Heart right ventricle (tissue), 16 donors: ENCODE measurements around the gene ANAPC16. TPM values are rescaled to one million over a fixed set of nuclear protein-coding genes. Genes with fewer than 3 reads are reported as not detected.

Source experiments
- ATAC-seq, 8 donors: fragments of 200-7000 bp; cut with Tn5 transposase; one replicate each; pipeline ENCODE4 v1.9.1; 2020; ENCODE audit warnings: mild to moderate bottlenecking in 8 of 8, moderate library complexity in 8 of 8, moderate number of reproducible peaks in 1 of 8
- DNase-seq, 2 donors: peaks; one replicate each; pipeline ENCODE4 v3.0.0-alpha.2; 2020
- H3K27ac ChIP-seq, 10 donors: fragments of 200-600 bp; sonication (generic) in 2 of 10; one replicate each; pipeline versions ENCODE4 v1.5.0 to v1.8.0; 2020 to 2022; ENCODE audit warnings: mild to moderate bottlenecking in 3 of 10
- H3K27me3 ChIP-seq, 7 donors: fragments of 200-600 bp; one replicate each; pipeline ENCODE4 v1.8.0; 2021 to 2022; ENCODE audit warnings: mild to moderate bottlenecking in 2 of 7
- H3K36me3 ChIP-seq, 9 donors: fragments of 200-600 bp; sonication (generic) in 1 of 9; one replicate each; pipeline versions ENCODE4 v1.5.0 to v1.8.0; 2020 to 2022; ENCODE audit warnings: mild to moderate bottlenecking in 2 of 9
- H3K4me1 ChIP-seq, 9 donors: fragments of 200-600 bp; sonication (generic) in 1 of 9; one replicate each; pipeline versions ENCODE4 v1.5.0 to v1.8.0; 2020 to 2022; ENCODE audit warnings: mild to moderate bottlenecking in 4 of 9
- H3K4me3 ChIP-seq, 10 donors: fragments of 200-600 bp; sonication (generic) in 2 of 10; one replicate each; pipeline versions ENCODE4 v1.5.0 to v1.8.0; 2020 to 2022; ENCODE audit warnings: mild to moderate bottlenecking in 7 of 10, moderate library complexity in 2 of 10
- H3K9me3 ChIP-seq, 11 donors: fragments of 200-600 bp in 10 of 11; sonication (generic) in 2 of 11; one replicate each; pipeline versions ENCODE4 v1.5.0 to v1.8.0; 2013 to 2022; ENCODE audit warnings: mild to moderate bottlenecking in 2 of 11, control low read depth in 1 of 11, moderate library complexity in 1 of 11
- WGBS, 2 donors: extraction: QIAGEN DNeasy Blood & Tissue Kit; methylation state at CpG; one replicate each; pipeline ENCODE4 v1.1.7; 2013; ENCODE audit warnings: inconsistent platforms in 1 of 2; 5-methylcytosine and 5-hydroxymethylcytosine counted together
- intact Hi-C, 10 donors: fragments of 100-400 bp; cut with DNase I; formaldehyde crosslinking; loops; one replicate each; pipeline versions ENCODE4 v1.11.1 to v1.14.2; 2022
- long read RNA-seq, 3 donors: library from polyadenylated mRNA; unstranded; transcript quantifications; one replicate each; pipeline ENCODE4 v2.0.0, GENCODE V29; 2020 to 2021
- polyA plus RNA-seq, 2 donors: library from polyadenylated mRNA; stranded (reverse); fragments of 200-250 nt; gene quantifications; one replicate each; pipeline ENCODE4 v1.2.3, GENCODE V29; 2013
- total RNA-seq, 10 donors: library from RNA; stranded (reverse); fragmentation: NEBNext Ultra II Directional in 3 of 10; extraction: Animal tissue kit (Norgen Biotek cat#: 25700) in 3 of 10; gene quantifications; one replicate each; pipeline versions ENCODE4 v1.2.1 to v1.2.4, GENCODE V29; 2021 to 2023
- TF ChIP-seq, protein P1 (sequence below), 9 donors: fragments of 200-600 bp; sonication (generic) in 2 of 9; IDR thresholded peaks; one replicate each; pipeline versions ENCODE4 v1.5.0 to v1.8.0; 2021 to 2022; ENCODE audit warnings: antibody characterized with exemption in 9 of 9, mild to moderate bottlenecking in 5 of 9, moderate library complexity in 1 of 9
- donor health status: Arrhythmogenic right ventricular cardiomyopathy.
- donor health status: ischemic (EF 13 %, LVEDD 7.1; RV severe dilation, severe dysfunction).
- donor health status: healthy with polysubstance abuse.
- donor health status: DM: no; HTN: yes; CAD: no.
- donor health status: DM: no; HTN: no; CAD: no.
- donor health status: ischemic (EF 25% LVEDD 6.9; RV normal size, moderate dysfunction).
- donor health status: ischemic (EF 25% LVEDD 5.7; RV mildly dilated, moderate dysfunction).
- donor health status: healthy.
- donor health status: DM: yes; HTN: yes; CAD: no.
- donor health status: Ischemic cardiomyopathy.
- donor health status: ischemic (EF 35%, LVEDD 5.7; RV mildly dilated, moderate dysfunction).
- donor health status: nonischemic (EF 11% LVEDD 7.7; RV severe dilation, severe dysfunction).
- donor health status: DM: yes; HTN: yes; CAD: no.
- donor health status: PGD.
- donor health status: ischemic (EF 29% LVEDD 5.4; RV normal size, mild dysfunction).
- donor health status: nonischemic (EF 23%, LVEDD 6.1; RV moderate dilation, normal function).

ANAPC16 gene
- total RNA-seq (100 to 1,000 TPM; 181 to 246 (median 221) TPM), polyA plus RNA-seq (100 to 1,000 TPM; 129 to 149 TPM)
- long read RNA-seq, donor 1, transcript ANAPC16-201 (4 exons, 3,195 nt): major isoform, 101 of 339 reads
- long read RNA-seq, donor 1, transcript ANAPC16-205 (5 exons, 3,567 nt): minor isoform, 56 of 339 reads
- long read RNA-seq, donor 1, transcript ANAPC16-203 (3 exons, 734 nt): minor isoform, 8 of 339 reads
- long read RNA-seq, donor 1, partial matches to known transcripts: 62 of 339 reads
- long read RNA-seq, donor 1, other reads (novel, unspliced or antisense): 110 of 339 reads
- long read RNA-seq, donor 2, transcript ANAPC16-203 (3 exons, 734 nt): minor isoform, 7 of 318 reads
- long read RNA-seq, donor 2, transcript ANAPC16-205 (5 exons, 3,567 nt): minor isoform, 59 of 318 reads
- long read RNA-seq, donor 2, transcript ANAPC16-201 (4 exons, 3,195 nt): major isoform, 67 of 318 reads
- long read RNA-seq, donor 2, partial matches to known transcripts: 73 of 318 reads
- long read RNA-seq, donor 2, other reads (novel, unspliced or antisense): 108 of 318 reads
- long read RNA-seq, donor 3, transcript ANAPC16-201 (4 exons, 3,195 nt): major isoform, 127 of 232 reads
- long read RNA-seq, donor 3, transcript ANAPC16-203 (3 exons, 734 nt): minor isoform, 6 of 232 reads
- long read RNA-seq, donor 3, transcript ANAPC16-202 (3 exons, 1,828 nt): minor isoform, 5 of 232 reads
- long read RNA-seq, donor 3, transcript ANAPC16-205 (5 exons, 3,567 nt): minor isoform, 19 of 232 reads
- long read RNA-seq, donor 3, partial matches to known transcripts: 9 of 232 reads
- long read RNA-seq, donor 3, other reads (novel, unspliced or antisense): 66 of 232 reads

DNA sequence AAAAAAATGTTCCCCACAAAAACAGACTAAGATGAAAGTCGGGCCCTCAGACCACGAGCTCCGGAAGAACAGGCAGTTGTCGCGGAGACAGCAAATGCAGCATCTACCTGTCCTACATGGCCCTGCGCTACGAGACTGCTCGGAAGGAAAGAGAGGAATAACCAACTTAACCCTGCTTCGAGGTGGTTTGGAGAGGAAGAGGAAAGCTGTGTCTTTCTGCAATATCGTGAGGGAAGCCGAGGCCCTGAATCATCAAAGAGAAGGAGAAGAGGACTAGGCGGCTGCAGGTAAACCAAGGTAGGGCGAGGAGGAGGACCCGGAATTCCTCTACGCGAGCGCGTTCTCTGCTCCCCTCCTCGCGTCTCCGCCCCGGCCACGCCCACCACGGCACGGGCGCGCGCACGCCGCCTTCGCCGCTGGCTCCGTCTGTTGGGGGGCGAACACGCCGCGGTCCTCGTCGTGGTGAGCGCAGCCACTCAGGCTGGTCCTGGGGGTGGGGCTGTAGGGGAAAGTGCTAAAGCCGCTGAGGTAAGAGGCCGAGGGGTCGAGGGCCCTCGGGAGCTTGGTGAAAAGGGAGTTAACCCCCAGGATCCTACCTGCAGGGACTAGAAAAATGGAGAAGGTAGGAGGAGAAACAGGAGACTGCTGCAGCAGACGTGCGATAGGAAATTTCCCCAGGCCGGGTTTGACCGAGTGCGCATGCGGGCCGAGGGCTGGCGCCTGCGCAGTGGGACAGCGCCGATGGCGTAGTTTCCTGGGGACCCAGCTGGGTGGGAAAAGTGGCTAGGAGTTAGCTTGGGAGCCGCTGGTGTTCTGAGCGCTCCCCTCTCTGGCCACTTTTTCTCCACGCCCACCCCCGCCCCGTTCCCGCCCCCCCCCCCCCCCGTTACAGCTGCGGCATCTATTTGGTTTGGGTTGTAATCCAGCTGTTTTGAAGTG lies at the start of gene ANAPC16, which contains the start of gene ASCC1:
ANAPC16 (plus strand) TSS at position 402 of the 939 bp plus-strand sequence. CDS start 7,903 bp downstream, outside the sequence.
ASCC1 (minus strand) TSS at position 666 of the 939 bp plus-strand sequence. CDS start 2,978 bp downstream, outside the sequence.
- Histone ChIP-seq H3K27ac (peak within 1 kb of the TSS; percentile 89 to 99 (median 98)), H3K27me3 (no peaks in the 10 kb centered on the region), H3K4me3 (peak within 1 kb of the TSS; percentile 23 to 84 (median 70)), H3K9me3 (no peaks in the 10 kb centered on the region), H3K4me1 (peaks cover 10 to 49% (median 39%) of the 10 kb centered on the region in 9 donors), H3K36me3 (peaks cover 0 to 35% (median 12%) of the 10 kb centered on the region in 9 donors)
- TF ChIP-seq, protein P1, sequence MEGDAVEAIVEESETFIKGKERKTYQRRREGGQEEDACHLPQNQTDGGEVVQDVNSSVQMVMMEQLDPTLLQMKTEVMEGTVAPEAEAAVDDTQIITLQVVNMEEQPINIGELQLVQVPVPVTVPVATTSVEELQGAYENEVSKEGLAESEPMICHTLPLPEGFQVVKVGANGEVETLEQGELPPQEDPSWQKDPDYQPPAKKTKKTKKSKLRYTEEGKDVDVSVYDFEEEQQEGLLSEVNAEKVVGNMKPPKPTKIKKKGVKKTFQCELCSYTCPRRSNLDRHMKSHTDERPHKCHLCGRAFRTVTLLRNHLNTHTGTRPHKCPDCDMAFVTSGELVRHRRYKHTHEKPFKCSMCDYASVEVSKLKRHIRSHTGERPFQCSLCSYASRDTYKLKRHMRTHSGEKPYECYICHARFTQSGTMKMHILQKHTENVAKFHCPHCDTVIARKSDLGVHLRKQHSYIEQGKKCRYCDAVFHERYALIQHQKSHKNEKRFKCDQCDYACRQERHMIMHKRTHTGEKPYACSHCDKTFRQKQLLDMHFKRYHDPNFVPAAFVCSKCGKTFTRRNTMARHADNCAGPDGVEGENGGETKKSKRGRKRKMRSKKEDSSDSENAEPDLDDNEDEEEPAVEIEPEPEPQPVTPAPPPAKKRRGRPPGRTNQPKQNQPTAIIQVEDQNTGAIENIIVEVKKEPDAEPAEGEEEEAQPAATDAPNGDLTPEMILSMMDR (IDR thresholded peaks at IDR 0.05): peak in 2 of 9 donors; percentile 6 to 8
- peak; percentile 91 to 93 for DNase-seq
- ATAC-seq: peak; percentile 97 to 98 (median 98)
- intact Hi-C loops: loop anchor here in 8 of 10 donors (1.0 to 10.0 kb wide), 15 partner anchors 44 to 261 kb away; partner anchors contain the start of genes DDIT4 (in 4 of the 8) and CHST3 (in 1 of the 8)
- 0% methylated on average over 64 of the region's 64 CpGs for WGBS, 2 donors

DNA sequence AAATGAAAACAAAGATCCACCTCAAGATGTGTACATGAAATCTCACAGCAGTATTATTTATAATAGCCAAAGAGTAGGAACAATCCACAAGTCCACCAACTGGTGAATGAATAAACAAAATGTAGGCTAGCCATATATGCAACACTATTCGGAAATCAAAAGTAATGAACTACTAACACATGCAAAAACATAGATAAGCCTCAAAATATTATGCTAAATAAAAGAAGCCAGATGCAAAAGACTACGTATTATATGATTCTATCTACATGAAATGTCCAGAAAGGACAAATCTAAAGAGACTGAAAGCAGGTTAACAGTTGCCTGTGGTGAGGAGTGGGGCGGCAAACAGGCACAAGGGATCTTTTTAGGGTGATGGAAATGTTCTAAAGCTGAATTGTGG lies 48.7 kb upstream of the ANAPC16 start:
- DNase-seq: no peak
- Histone ChIP-seq H3K4me3 (no peak overlapping the region), H3K9me3 (no peaks in the 10 kb centered on the region), H3K27me3 (no peaks in the 10 kb centered on the region), H3K4me1 (peaks cover 0 to 38% (median 9%) of the 10 kb centered on the region in 9 donors), H3K27ac (no peak overlapping the region), H3K36me3 (peaks cover 0 to 20% (median 0%) of the 10 kb centered on the region in 9 donors)
- TF ChIP-seq, protein P1 (IDR thresholded peaks at IDR 0.05): no peak
- WGBS, 2 donors: 96 to 97% methylated on average over 3 of the region's 3 CpGs
- no peak for ATAC-seq
- intact Hi-C loops: no loop called here

DNA sequence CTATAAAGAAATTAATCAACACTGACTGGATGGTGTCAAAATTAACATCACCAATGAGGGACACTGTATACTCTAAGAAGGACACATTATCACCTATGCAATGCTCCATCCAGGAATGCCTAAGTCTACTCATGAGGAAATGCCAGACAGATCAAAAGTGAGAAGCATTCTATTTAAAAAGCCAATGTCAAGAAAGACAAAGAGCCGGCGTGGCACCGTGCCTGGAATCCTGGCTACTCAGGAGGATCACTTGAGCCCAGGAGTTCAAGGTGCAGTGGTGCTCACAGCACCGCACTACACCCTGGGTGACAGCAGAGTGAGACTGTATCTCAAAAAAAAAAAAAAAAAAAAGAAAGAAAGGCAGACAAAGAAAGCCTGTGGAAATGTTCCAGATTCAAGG lies 45.5 kb upstream of the ANAPC16 start:
- Histone ChIP-seq H3K4me3 (no peak overlapping the region), H3K27ac (peak overlapping the region in 2 of 10 donors; percentile 12 to 55), H3K9me3 (no peaks in the 10 kb centered on the region), H3K36me3 (peaks cover 0 to 20% (median 0%) of the 10 kb centered on the region in 9 donors), H3K27me3 (no peaks in the 10 kb centered on the region), H3K4me1 (peaks cover 2 to 38% (median 16%) of the 10 kb centered on the region in 9 donors)
- ATAC-seq (peak in 3 of 8 donors; percentile 34 to 50 (median 36)), DNase-seq (peak in 1 of 2 donors; percentile 36)
- 52% methylated on average over 4 of the region's 4 CpGs for WGBS, 2 donors
- TF ChIP-seq, protein P1 (IDR thresholded peaks at IDR 0.05): no peak
- intact Hi-C loops: loop anchor here in 1 of 10 donors (5.0 kb wide), 1 partner anchor 47 kb away; the partner anchor contains the start of genes ANAPC16 and ASCC1
